Measurements from ENCODE around the gene CRB3.

- no peak for TF ChIP-seq CTCF (IDR thresholded peaks at IDR 0.05; ENCODE audit: insufficient read depth, low read length, poor library complexity, severe bottlenecking)
- no peak for TF ChIP-seq EZH2phosphoT487 (conservative IDR thresholded peaks at IDR 0.05; ENCODE audit: low read length)
Measured at GRCh38 chr19:6514089-6514488, 50.0 kb downstream of the CRB3 start.
